Activated naive CD4-positive, alpha-beta T cell treated with anti-CD3 and anti-CD28 coated beads, Interleukin-2, amount 50 U/mL, for 16 hours (primary cell): ENCODE measurements around the gene LACTBL1.

Source experiments
- DNase-seq: peaks from one replicate; pipeline ENCODE4 v3.0.0-alpha.2; 2020

The LACTBL1 gene

DNA sequence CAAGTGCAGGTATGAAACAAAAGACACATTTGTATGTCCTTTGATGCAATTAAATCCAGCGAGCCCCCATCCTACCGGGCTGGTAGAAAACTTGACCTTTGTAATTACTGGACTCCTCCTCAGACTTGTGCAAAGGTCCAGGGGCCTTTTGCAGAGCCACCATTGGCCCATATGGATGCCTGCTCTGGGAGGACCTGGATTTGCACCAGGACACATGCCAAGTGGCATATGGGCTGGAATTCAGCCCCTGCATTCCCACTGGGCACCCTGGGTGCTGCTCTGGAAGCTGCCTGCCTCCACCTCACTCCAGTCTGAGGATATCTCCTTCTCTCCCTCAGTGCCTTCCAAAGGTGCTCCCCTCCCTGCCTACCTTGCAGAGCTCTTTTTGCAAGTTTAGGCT lies 36.0 kb downstream of the LACTBL1 start:
- DNase-seq: no peak

DNA sequence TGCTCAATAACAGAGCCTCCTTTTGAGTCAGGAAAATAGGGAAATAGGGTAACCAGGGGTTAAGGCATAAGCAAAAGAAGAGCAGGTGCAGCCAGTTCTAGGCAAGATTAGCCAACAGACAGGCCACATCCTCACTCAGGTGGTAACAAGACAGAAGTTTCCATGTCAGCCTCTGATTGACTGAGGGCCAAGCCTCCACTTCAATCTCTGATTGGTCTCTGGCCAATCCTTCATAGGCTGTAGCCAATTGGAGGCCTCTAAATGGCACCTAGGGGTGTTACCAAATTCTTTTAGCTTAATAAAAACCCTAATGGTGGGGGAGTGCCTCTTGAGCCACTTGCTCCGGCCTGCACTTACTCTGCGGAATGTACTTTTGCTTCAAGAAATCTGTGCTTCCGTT lies 37.2 kb downstream of the LACTBL1 start:
- no peak for DNase-seq

- DNase-seq: no peak
Observed at GRCh38 chr1:22932803-22933470, 39.7 kb downstream of the LACTBL1 start.

DNA sequence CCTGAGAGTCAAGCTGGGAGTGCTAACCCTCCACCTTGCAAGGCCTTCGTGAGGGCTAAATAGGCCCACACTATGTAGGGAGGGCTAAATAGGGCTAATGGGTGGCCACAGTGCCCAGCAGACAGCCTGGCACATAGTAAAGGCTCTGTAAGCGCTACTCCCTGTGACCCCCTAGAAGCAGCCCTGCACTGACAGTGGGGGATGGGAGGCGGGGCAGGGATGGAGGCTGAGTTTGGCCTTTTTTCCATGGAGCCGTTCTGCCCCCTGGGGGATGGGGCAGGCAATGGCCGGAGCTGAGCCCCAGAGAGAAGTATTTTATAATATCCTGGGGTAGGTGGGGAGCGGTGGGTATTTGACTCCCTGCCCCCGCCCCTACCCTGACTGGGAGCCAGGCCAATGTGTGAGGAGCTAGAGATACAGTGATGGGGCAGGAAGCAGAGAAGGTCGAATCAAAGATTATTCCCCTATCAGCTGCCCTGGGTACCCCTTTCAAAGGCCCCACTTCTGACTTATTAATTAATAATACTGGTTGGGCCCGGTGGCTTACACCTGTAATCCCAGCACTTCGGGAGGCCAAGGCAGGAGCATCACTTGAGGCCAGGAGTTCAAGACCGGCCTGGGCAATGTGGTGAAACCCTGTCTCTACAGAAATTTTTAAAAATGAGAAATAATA lies 42.3 kb downstream of the LACTBL1 start:
- no peak for DNase-seq

DNA sequence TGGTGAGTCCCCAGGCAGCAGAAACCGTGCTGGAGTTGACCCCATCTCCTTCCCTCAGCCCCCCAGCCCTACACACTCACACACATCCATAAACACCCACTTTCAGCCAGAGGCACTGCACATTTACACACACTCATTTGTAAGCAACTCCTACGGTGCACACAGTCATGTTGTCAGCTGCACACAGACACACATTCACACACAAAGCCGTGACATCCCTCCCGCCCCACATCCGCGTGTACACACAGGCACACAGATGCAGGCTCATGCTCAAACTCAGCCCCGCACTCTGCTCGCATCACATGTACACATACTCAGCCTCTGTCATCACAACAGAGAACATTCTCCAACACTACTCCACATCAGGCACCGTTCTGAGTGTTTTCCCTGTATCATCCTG lies 47.6 kb downstream of the LACTBL1 start:
- no peak for DNase-seq

- DNase-seq: no peak
Observed at GRCh38 chr1:22922640-22923039, 50.0 kb downstream of the LACTBL1 start.

GRCh38 chr1:22921452-22922126 lies 51.1 kb downstream of the LACTBL1 start:
- DNase-seq: no peak

GRCh38 chr1:22920734-22921451 lies 51.8 kb downstream of the LACTBL1 start:
- no peak for DNase-seq

DNA sequence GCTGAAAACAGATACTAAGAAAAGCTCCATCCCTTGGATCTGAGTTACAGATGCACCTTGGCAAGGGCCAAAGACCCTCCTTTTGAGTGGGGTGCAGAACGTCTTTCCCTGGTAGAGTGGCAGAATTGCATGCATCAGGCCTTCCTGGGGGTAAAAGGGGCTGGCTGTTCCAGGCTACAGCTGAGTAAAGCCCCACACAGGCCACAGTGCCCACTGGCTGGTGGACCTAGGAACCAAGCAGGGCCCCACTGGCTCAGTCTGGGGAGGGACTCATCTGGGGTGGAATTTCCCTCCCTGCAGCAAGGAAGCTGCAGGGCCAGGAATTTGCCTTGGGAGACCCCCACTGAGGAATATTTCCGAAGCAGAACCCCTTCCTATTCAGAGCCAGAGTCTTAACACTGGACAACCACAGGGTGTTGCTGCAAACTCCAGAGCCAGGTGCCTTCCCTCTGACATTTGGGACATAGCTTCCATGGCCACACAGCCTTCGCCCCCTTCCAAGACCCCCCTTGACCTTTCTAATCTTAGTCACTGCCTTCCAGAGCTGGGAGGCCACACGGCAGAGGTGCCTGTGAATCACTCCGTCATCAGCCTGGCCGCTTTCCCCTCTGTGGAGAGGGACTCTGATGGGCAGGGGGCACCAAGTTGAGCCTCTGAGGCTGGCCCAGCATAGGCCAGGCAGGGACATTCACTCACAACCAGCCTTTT lies 52.5 kb downstream of the LACTBL1 start:
- no peak for DNase-seq

DNA sequence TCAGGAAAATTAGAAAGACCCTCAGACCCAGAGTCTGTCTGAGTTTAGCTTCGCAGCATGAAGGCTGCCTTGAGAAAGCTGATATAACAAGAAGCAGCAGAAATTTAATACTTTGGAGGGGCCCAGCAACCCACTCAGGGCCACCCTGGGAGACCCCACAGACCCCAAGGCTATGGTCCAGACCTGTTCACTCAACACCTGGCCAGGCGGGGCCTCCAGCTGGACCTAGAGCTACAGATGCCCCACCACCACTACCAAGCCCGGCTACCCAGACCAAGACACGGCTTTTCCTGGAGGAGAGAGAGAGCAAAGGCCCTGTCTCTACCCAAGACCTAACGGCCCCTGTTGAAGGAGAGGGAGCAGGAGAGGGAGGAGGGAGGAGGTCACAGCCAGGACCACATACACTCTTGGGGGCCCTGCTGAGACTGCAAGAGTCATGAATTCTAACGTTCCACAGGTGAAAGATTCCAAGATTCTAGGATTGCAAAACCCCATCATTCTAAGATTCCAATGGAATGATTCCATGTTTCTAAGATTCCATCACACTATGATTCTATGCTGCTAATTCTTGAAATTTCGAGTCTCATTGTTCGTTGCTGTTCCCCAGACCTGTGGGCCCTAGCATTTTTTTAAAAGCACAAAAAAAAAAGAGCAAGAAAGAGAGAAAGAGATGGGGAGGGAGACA lies 53.2 kb downstream of the LACTBL1 start:
- no peak for DNase-seq

GRCh38 chr1:22918644-22919043 lies 54.0 kb downstream of the LACTBL1 start:
- DNase-seq: no peak

DNA sequence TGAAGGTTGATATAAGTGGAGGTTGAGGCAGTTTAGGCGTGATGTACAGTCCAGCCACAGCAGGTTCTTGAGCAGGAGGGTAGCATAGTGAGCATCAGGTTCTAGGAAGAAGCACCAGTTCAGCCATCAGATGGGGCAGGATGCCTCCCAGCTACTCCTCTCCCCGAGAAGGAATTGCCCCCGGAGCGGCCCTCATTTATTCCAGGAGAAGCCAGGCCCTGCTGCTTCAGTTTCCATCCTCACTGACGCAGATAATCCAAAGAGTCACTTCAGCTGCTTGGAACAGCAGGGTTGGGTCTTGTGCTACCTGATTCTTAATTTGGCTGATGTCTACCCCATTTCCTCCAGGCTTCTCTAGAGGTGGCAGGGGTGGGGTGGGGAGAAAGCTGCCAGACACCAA lies 54.7 kb downstream of the LACTBL1 start:
- DNase-seq: no peak

GRCh38 chr1:22916471-22916820 lies 56.2 kb downstream of the LACTBL1 start:
- DNase-seq: no peak

DNA sequence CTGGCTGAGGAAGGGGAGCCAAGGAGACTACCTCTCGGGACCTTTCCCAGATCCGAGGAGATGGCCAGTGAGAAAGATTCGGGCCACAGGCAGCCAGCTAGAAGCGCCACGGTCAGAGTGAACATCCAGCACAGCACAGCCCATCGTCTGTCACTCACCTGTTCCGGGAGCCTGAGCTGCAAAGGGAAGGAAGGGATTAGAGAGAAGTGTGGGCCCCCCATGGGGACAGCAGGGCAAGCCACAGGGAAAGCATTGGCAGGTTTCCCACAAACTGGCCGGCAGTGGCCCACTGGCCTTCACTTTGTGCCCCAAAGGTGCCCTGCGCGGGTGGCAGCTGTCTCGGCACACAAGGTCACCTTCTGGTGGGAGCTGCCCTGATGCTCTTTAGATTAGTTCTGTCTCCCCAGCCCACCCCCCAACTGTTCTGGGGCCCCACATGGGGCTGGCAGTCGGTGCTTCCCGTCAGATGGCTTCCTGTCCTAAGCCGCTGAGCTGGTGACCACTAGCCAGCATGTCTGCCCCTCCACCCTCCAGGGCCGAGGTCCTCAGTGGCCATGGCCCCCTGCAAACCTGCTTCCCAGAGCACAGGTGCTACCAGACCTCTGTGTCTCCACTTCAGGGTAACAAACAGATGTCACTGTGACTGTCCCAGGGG lies 56.7 kb downstream of the LACTBL1 start:
- no peak for DNase-seq

DNA sequence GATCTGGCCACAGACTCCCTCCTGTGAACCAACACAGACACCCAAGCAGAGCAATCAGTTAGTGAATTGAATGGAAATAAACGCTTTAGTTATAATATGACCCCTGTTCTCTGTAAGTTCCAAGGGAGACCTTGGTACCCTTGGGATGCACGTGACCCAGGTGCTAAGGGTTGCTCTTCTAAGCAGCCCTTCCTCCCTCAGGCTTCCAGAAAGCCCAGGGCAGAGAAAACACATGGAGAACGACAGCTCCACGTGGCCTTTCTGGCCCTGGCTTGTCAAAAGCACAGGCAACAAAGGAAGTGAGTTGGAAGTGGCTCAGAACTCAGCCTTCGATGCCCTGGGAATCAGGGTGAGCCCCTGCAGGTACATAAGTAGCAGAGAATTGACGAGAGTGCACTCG lies 57.4 kb downstream of the LACTBL1 start:
- DNase-seq: no peak

DNA sequence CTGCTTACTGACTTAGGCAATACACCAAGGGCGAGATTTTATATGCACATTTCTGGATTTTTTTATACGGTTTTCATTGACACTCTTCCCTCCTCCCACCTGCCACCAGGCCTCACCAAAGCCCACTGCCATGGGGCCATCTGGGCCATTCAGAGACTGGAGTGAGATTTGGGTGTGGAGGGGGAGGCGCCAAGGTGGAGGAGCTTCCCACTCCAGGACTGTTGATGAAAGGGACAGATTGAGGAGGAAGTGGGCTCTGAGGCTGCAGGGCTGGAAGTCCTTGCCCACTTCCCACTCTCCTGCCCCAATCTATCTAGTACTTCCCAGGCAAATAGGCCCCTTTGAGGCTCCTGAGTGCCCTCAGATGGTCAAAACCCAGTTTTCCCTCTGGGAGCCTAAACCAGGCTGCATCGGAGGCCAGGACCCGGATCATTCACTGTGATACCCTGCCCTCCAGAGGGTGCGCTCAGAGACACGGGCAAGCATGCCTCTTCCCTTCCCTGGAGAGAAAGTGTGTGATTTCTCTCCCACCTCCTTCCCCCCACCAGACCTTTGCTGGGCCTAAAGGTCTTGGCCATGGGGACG lies 57.9 kb downstream of the LACTBL1 start:
- DNase-seq: no peak

DNA sequence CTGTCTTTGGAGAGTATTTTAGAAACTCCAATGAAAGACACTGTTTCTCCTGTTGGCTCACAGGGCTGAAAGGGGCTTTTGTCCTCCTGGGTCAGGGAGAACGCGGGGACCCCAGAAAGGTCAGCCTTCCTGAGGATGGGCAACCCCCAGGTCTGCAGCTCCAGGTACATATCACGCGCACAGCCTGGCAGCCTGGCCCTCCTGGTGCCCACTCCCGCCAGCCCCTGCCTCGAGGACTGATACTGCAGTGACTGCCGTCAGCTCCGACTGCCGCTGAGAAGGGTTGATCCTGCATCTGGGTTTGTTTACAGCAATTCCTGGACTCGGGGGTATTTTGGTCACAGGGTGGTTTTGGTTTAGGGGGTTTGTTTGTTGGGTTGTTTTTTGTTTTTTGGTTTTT lies 58.5 kb downstream of the LACTBL1 start:
- no peak for DNase-seq

- DNase-seq: no peak
Observed at GRCh38 chr1:22913421-22914141, 59.1 kb downstream of the LACTBL1 start.

DNA sequence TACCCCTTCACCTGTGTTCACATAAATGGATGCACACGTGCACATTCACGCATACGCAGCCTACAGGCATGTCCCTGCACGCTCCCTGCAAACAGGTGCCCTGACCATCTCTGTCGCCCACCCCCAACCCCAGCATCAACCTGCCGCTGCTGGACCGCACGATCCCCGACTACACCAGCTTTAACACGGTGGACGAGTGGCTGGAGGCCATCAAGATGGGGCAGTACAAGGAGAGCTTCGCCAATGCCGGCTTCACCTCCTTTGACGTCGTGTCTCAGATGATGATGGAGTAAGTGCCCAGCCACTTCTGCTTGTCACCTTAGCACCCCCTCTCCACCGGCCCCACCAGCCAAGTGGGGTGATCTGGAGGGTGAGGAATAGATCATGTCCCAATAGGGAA lies 60.4 kb downstream of the LACTBL1 start:
- DNase-seq: no peak

- DNase-seq: no peak
Observed at GRCh38 chr1:22910986-22911651, 61.5 kb downstream of the LACTBL1 start.
